IPS DF 6.9 (cell line): ENCODE data around the gene GTSE1.
"Not testable (repeated sequence)": the region's sequence is repeated elsewhere in the genome, so short reads cannot be mapped to it uniquely, and the experiment has no call there.

Source experiments
- DNase-seq: peaks from one replicate; pipeline ENCODE4 v3.0.0-alpha.2; 2013; ENCODE audit warnings: low read depth, low spot score
- H3K27ac ChIP-seq: one replicate; pipeline ENCODE4 v1.5.1; 2013; ENCODE audit warnings: low read length, control low read depth
- H3K27me3 ChIP-seq: 2 replicates; pipeline ENCODE4 v1.6.1; 2013; ENCODE audit warnings: mild to moderate bottlenecking, low read length; ENCODE audit not compliant: control insufficient read depth, insufficient read depth
- H3K36me3 ChIP-seq: 2 replicates; pipeline ENCODE4 v1.6.1; 2013; ENCODE audit warnings: low read length; ENCODE audit not compliant: control insufficient read depth, insufficient read depth
- H3K4me1 ChIP-seq: 2 replicates; pipeline ENCODE4 v1.6.1; 2013; ENCODE audit warnings: low read length; ENCODE audit not compliant: control insufficient read depth, insufficient read depth
- H3K4me3 ChIP-seq: 2 replicates; pipeline ENCODE4 v1.5.1; 2013; ENCODE audit warnings: mild to moderate bottlenecking, low read length
- H3K9me3 ChIP-seq: 2 replicates; pipeline ENCODE4 v1.6.1; 2013; ENCODE audit warnings: low read length, inconsistent platforms; ENCODE audit not compliant: control insufficient read depth, insufficient read depth
- WGBS: extraction: QIAGEN DNeasy Blood & Tissue Kit; methylation state at CpG from one replicate; pipeline ENCODE4 v1.1.7; 2013; ENCODE audit warnings: mixed read lengths, missing lambda C conversion rate; ENCODE audit not compliant: insufficient read length, insufficient coverage; 5-methylcytosine and 5-hydroxymethylcytosine counted together

GTSE1 gene

GRCh38 chr22:46262449-46263215 is 34.0 kb upstream of the GTSE1 start:
- Histone ChIP-seq H3K9me3 (no peaks in the 10 kb centered on the region), H3K36me3 (no peaks in the 10 kb centered on the region; the same call in 1 of the 2 replicates), H3K27me3 (peaks cover 13% of the 10 kb centered on the region; the same call in 1 of the 2 replicates), H3K27ac (no peak overlapping the region), H3K4me3 (peak overlapping the region; percentile 32; the same call in 1 of the 2 replicates), H3K4me1 (no peaks in the 10 kb centered on the region)
- WGBS = no CpG with 5 or more reads among the region's 109 CpGs
- no peak for DNase-seq

- WGBS = no CpG with 5 or more reads among the region's 30 CpGs
Measured at GRCh38 chr22:46263216-46263590, 33.5 kb upstream of the GTSE1 start, which contains the start of gene PKDREJ. Gene PKDREJ, minus strand, starts transcription at chr22:46263343. Its CDS starts 21 bp downstream, at chr22:46263322.

GRCh38 chr22:46264520-46264919 is 32.1 kb upstream of the GTSE1 start:
- not testable (repeated sequence) for DNase-seq, H3K4me1 ChIP-seq, H3K9me3 ChIP-seq, H3K4me3 ChIP-seq, H3K36me3 ChIP-seq, H3K27ac ChIP-seq
- H3K27me3 ChIP-seq = peaks cover 13% of the 10 kb centered on the region; the same call in 1 of the 2 replicates
- WGBS = no CpG with 5 or more reads among the region's 6 CpGs

More at GRCh38 chr22:46263216-46263590, 33.5 kb upstream of the GTSE1 start, which contains the start of gene PKDREJ:
- Histone ChIP-seq H3K27me3 (peaks cover 13% of the 10 kb centered on the region; the same call in 1 of the 2 replicates), H3K4me3 (peak within 1 kb of the TSS; percentile 32; the same call in 1 of the 2 replicates), H3K36me3 (no peaks in the 10 kb centered on the region; the same call in 1 of the 2 replicates), H3K27ac (no peak within 1 kb of the TSS), H3K9me3 (no peaks in the 10 kb centered on the region), H3K4me1 (no peaks in the 10 kb centered on the region; the same call in 1 of the 2 replicates)
- no peak for DNase-seq

- WGBS = no CpG with 5 or more reads among the region's 4 CpGs
- peaks cover 13% of the 10 kb centered on the region; the same call in 1 of the 2 replicates for H3K27me3 ChIP-seq
Measured at GRCh38 chr22:46265627-46266026, 31.0 kb upstream of the GTSE1 start.

GRCh38 chr22:46267431-46268279 is 29.0 kb upstream of the GTSE1 start, which contains the start of gene TTC38:
Gene TTC38, plus strand, starts transcription at chr22:46268008. Its CDS starts 32 bp downstream, at chr22:46268040.
- Histone ChIP-seq H3K4me1 (peaks cover 2% of the 10 kb centered on the region; the same call in 1 of the 2 replicates), H3K27me3 (peaks cover 6% of the 10 kb centered on the region; the same call in 1 of the 2 replicates), H3K36me3 (no peaks in the 10 kb centered on the region; the same call in 1 of the 2 replicates), H3K27ac (no peak within 1 kb of the TSS), H3K4me3 (peak within 1 kb of the TSS; percentile 72), H3K9me3 (no peaks in the 10 kb centered on the region)
- no peak for DNase-seq
- WGBS = no CpG with 5 or more reads among the region's 74 CpGs

More at GRCh38 chr22:46265627-46266026, 31.0 kb upstream of the GTSE1 start:
- H3K27ac ChIP-seq, DNase-seq, H3K9me3 ChIP-seq, H3K36me3 ChIP-seq, H3K4me3 ChIP-seq, H3K4me1 ChIP-seq: not testable (repeated sequence)

- Histone ChIP-seq H3K4me3 (no peak overlapping the region), H3K9me3 (no peaks in the 10 kb centered on the region), H3K27ac (no peak overlapping the region), H3K36me3 (peaks cover 3% of the 10 kb centered on the region; the same call in 1 of the 2 replicates), H3K4me1 (peaks cover 2% of the 10 kb centered on the region; the same call in 1 of the 2 replicates), H3K27me3 (no peaks in the 10 kb centered on the region)
- no peak for DNase-seq
- WGBS = no CpG with 5 or more reads among the region's 11 CpGs
Measured at GRCh38 chr22:46269564-46269963, 27.1 kb upstream of the GTSE1 start.

- H3K36me3 ChIP-seq = peaks cover 5% of the 10 kb centered on the region; the same call in 1 of the 2 replicates
- H3K4me1 ChIP-seq = peaks cover 2% of the 10 kb centered on the region; the same call in 1 of the 2 replicates
- H3K27me3 ChIP-seq = no peaks in the 10 kb centered on the region
- H3K9me3 ChIP-seq = no peaks in the 10 kb centered on the region
- no CpG with 5 or more reads among the region's 8 CpGs for WGBS
- no peak for DNase-seq
- no peak overlapping the region for H3K27ac ChIP-seq
- no peak overlapping the region for H3K4me3 ChIP-seq
Measured at GRCh38 chr22:46272196-46272595, 24.5 kb upstream of the GTSE1 start.

GRCh38 chr22:46272762-46273431 is 23.8 kb upstream of the GTSE1 start:
- H3K27ac ChIP-seq = no peak overlapping the region

GRCh38 chr22:46273432-46274148 is 23.1 kb upstream of the GTSE1 start:
- Histone ChIP-seq H3K9me3 (no peaks in the 10 kb centered on the region), H3K4me1 (no peaks in the 10 kb centered on the region), H3K4me3 (no peak overlapping the region), H3K27me3 (no peaks in the 10 kb centered on the region), H3K36me3 (peaks cover 6% of the 10 kb centered on the region; the same call in 1 of the 2 replicates), H3K27ac (no peak overlapping the region)
- no CpG with 5 or more reads among the region's 12 CpGs for WGBS
- no peak for DNase-seq

More at GRCh38 chr22:46272762-46273431, 23.8 kb upstream of the GTSE1 start:
- DNase-seq = no peak
- H3K9me3 ChIP-seq = no peaks in the 10 kb centered on the region
- peaks cover 5% of the 10 kb centered on the region; the same call in 1 of the 2 replicates for H3K36me3 ChIP-seq
- H3K4me3 ChIP-seq = no peak overlapping the region
- no peaks in the 10 kb centered on the region for H3K27me3 ChIP-seq
- WGBS = no CpG with 5 or more reads among the region's 12 CpGs
- H3K4me1 ChIP-seq = peaks cover 2% of the 10 kb centered on the region; the same call in 1 of the 2 replicates
